Suprapubic skin (tissue), 4 donors: ENCODE results near the gene WWOX.

Experiments
- CTCF ChIP-seq, 2 donors: fragments of 200-600 bp in 1 of 2; fragments of 450-650 bp in 1 of 2; sonication (generic) in 1 of 2; IDR thresholded peaks; one replicate each; pipeline ENCODE4 v1.5.1; 2016 to 2019; ENCODE audit warnings: antibody characterized with exemption in 2 of 2, mild to moderate bottlenecking in 1 of 2, moderate library complexity in 1 of 2
- EP300 ChIP-seq: sonication (generic); formaldehyde crosslinking; IDR thresholded peaks from one replicate; pipeline ENCODE4 v1.6.1; 2017; ENCODE audit warnings: antibody characterized with exemption
- POLR2A ChIP-seq, 2 donors: fragments of 450-650 bp; IDR thresholded peaks; one replicate each; pipeline ENCODE4 v1.6.1; 2017; ENCODE audit warnings: antibody characterized with exemption in 2 of 2, mild to moderate bottlenecking in 2 of 2, moderate library complexity in 2 of 2
- POLR2AphosphoS5 ChIP-seq, 3 donors: sonication (generic); formaldehyde crosslinking; IDR thresholded peaks; one replicate each; pipeline ENCODE4 v1.6.1; 2017; ENCODE audit warnings: antibody characterized with exemption in 3 of 3

GRCh38 chr16:78177987-78178386 lies 78.5 kb downstream of the WWOX start:
- TF ChIP-seq CTCF (IDR thresholded peaks at IDR 0.05) (no peak), EP300 (no peak), POLR2A (IDR thresholded peaks at IDR 0.05) (no peak), POLR2AphosphoS5 (IDR thresholded peaks at IDR 0.05) (no peak)
